ENCODE measurements around the gene SCAPER.

SCAPER gene

DNA sequence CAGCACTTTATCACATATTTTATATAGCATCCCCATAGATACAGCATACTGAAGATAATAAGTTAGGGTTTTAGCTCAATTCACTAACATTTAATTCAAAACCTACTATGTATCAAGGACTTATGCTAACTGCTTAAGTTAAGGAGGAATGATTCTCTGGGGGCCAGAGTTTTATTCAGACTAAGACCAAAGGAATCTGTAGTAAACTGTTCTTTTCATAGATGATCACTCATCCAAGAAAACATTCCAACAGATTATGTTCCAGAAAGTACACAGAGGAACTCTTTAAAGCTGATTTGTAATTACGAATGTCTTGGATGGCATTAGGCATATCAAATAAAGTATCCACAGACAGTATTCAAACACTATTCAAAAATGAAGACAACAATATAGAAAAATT is 226.4 kb downstream of the SCAPER start:
- no peak for DNase-seq (ENCODE audit: low read depth in 2 of 2)

GRCh38 chr15:76674883-76675282 is 230.3 kb downstream of the SCAPER start:
- DNase-seq (ENCODE audit: low read depth in 2 of 2), result no peak

GRCh38 chr15:76669521-76670207 is 235.5 kb downstream of the SCAPER start:
- no peak for DNase-seq (ENCODE audit: low read depth in 2 of 2)

DNA sequence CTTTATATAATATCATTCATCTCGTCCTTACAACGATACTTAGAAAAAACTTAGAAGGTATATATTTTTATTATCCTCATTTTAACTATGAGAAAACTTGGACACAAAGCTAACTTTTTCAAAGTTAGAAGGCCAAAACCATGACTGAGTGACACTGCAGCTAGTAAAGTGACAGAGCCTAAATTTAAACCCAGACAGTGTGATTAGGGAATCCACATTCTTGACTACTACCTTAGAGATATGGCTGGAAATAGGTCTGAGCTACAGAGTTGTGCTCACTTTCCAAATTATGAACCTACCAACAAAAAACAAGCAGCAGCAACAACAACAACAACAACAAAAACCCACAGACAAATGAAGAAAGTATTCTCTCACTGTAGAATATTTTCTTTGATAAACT is 236.2 kb downstream of the SCAPER start:
- DNase-seq (ENCODE audit: low read depth in 2 of 2), result no peak

- no peak for DNase-seq (ENCODE audit: low read depth in 2 of 2)
These were observed 237.0 kb downstream of the SCAPER start for GRCh38 chr15:76667943-76668715.

DNA sequence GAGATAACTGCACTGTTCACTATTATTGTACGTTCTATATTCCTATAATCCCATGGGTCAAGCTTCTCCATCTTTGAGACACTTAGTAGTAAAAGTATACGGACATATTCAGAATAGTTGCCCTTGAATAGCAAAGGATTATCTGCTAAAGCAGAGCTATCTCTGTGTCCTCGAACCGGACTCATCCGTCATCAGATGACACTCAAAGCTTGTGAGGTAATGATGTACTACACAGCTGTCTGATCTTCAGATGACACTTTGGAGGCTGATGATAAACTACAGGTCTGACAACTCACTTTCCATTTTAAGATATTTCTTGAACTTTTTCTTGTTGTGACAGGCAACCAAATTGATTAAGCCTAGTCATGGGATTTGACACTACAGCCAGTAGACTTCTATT is 240.2 kb downstream of the SCAPER start:
- no peak for DNase-seq (ENCODE audit: low read depth in 2 of 2)

GRCh38 chr15:76664411-76664810 is 240.7 kb downstream of the SCAPER start:
- no peak for DNase-seq (ENCODE audit: low read depth in 2 of 2)

DNA sequence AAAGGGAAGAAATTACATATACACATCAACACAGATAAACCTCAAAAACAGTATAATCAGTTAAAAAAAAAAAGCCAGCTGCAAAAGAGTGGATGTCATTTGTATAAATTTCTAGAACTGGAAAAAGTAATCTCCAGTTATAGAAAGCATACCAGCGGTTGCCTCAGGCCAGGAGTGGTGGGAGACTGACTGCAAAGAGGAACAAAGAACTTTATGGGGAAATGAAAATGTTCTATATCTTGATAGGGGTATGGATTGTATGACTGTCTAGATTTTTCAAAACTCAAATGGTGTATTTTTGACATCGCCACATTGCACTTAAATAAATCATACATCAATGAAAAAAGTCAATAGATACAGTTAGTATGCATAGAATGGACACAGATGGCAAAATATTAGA is 241.6 kb downstream of the SCAPER start:
- DNase-seq (ENCODE audit: low read depth in 2 of 2), result no peak

GRCh38 chr15:76648732-76649444 is 256.3 kb downstream of the SCAPER start:
- no peak for DNase-seq (ENCODE audit: low read depth in 2 of 2)

DNA sequence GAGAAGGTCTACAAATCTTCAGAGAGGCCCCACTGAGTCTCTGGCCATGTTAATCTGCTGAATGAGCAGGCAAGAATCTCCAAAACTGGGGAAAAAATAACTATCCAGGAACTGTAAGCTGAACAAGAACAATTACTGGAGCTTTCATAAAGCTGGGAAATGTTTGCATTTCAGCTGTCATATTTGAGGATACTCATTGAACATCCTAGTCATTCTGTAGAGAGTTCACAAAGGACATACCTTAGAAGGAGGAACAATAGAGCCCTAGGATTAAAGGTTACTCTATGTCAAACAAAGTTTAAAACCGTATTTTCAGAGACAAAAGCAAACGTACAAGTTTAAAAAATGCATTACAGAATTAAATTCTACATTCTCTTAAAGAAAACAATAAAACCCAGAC is 257.5 kb downstream of the SCAPER start:
- no peak for DNase-seq (ENCODE audit: low read depth in 2 of 2)

DNA sequence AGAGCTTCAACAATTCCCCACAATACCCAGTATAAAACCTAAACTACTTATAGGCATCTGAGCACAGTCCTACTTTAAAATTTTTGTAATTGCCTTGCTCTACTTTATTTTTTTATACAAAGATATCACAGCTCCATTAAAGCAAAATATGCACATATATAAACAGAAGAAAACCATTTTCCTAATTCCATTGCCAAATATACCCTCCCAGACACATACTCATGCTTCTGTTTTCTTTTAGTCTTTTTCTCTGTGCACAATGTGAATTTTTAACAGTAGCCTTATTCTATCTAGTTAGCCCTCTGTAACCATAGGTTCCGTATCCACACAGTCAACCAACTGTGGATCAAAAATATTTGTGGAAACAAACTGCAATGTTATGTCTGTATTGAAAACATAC is 260.5 kb downstream of the SCAPER start:
- no peak for DNase-seq (ENCODE audit: low read depth in 2 of 2)

DNA sequence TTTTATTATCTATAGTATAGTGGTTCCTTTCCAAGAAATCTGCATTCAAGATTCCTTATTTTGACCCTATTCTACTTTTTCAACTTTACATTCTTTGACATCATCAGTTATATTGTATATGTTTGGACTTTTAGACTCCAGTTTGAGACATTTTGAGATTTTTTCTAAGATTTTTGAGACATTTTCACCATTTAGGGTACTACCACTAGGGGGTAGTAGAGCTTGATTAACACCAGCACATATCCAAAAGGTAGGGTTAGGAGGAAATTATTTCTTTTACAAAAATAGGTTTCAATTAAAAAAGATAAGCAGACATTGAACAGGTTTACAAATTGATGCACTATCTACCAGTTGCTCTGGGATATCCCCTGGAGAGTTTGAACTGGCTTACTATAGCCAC is 262.5 kb downstream of the SCAPER start:
- DNase-seq (ENCODE audit: low read depth in 2 of 2), result no peak

DNA sequence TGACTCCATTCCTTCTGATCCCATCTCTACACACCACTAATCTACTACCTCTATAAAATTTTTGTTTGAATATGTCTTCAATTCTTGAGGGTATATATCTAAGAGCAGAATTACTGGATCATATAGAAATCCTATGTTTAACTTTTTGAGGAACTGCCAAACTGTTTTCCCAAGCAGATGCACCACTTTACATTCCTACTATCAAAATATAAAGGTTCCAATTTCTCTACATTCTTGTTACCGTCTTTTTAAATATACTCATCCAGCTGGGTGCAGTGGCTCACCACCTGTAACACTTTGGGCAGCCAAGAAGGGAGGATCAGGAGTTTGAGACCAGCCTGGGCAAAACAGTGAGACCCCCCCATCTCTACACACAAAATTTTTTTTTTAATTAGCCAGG is 268.0 kb downstream of the SCAPER start:
- DNase-seq (ENCODE audit: low read depth in 2 of 2), result no peak

- DNase-seq (ENCODE audit: low read depth in 2 of 2), result no peak
These were observed 269.1 kb downstream of the SCAPER start for GRCh38 chr15:76636059-76636458.

GRCh38 chr15:76626611-76627010 is 278.5 kb downstream of the SCAPER start:
- no peak for DNase-seq (ENCODE audit: low read depth in 2 of 2)

- no peak for DNase-seq (ENCODE audit: low read depth in 2 of 2)
These were observed 279.9 kb downstream of the SCAPER start for GRCh38 chr15:76625267-76625666.

- no peak for DNase-seq (ENCODE audit: low read depth in 2 of 2)
These were observed 290.4 kb downstream of the SCAPER start for GRCh38 chr15:76614725-76615124.

- no peak for DNase-seq (ENCODE audit: low read depth in 2 of 2)
These were observed 316.1 kb downstream of the SCAPER start for GRCh38 chr15:76588811-76589747.

DNA sequence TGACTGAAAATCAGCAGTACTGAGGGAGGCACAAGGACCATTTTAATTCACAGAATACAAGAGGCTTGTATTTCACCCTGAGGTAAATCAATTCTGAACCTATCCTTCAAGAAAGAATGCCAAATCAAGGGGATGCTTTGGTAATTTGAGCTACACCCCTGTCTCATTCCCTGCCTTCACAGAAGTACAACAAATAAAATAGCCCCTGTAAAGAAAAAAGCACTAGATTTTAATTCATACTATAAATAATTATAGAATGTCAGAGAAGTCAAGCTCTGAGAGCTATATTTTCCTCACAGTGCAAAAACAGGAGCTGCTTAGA is 319.6 kb downstream of the SCAPER start:
- DNase-seq (ENCODE audit: low read depth in 2 of 2), result no peak

- no peak for DNase-seq (ENCODE audit: low read depth in 2 of 2)
These were observed 320.1 kb downstream of the SCAPER start for GRCh38 chr15:76584868-76585575.

GRCh38 chr15:76582550-76582949 is 322.6 kb downstream of the SCAPER start:
- DNase-seq (ENCODE audit: low read depth in 2 of 2), result no peak
